GM19452 (cell line): ENCODE data around the gene AQP7.
"Not testable (repeated sequence)": the region's sequence is repeated elsewhere in the genome, so short reads cannot be mapped to it uniquely, and the experiment has no call there.

ENCODE experiments used
- ATAC-seq: cut with Tn5 transposase; IDR thresholded peaks from one replicate; pipeline ENCODE4 v1.9.1; 2021; ENCODE audit not compliant: unreplicated experiment

The AQP7 gene

DNA sequence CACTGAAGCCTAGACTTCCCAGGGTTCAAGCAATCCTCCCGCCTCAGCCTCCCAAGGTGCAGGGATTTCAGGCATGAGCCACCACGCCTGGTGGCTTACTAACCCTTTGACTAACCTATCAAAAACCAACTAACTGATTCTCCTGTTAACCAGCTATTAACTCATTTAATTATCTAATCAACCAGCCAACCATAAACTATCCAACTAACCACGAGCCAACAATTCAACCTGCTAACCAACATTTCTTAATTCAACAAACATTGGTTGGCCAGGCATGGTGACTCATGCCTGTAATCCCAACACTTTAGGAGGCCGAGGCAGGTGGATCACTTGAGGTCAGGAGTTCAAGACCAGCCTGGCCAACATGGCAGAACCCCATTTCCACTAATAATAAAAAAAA lies 3.3 kb downstream of the AQP7 start:
- ATAC-seq = not testable (repeated sequence)

- ATAC-seq = not testable (repeated sequence)
Observed at GRCh38 chr9:33397801-33398200, 4.6 kb downstream of the AQP7 start.

- not testable (repeated sequence) for ATAC-seq
Observed at GRCh38 chr9:33395159-33395879, 7.0 kb downstream of the AQP7 start.

- ATAC-seq = not testable (repeated sequence)
Observed at GRCh38 chr9:33393986-33394385, 8.4 kb downstream of the AQP7 start.

- ATAC-seq = no peak
Observed at GRCh38 chr9:33393581-33393980, 8.8 kb downstream of the AQP7 start.

- not testable (repeated sequence) for ATAC-seq
Observed at GRCh38 chr9:33392591-33393021, 9.8 kb downstream of the AQP7 start.

DNA sequence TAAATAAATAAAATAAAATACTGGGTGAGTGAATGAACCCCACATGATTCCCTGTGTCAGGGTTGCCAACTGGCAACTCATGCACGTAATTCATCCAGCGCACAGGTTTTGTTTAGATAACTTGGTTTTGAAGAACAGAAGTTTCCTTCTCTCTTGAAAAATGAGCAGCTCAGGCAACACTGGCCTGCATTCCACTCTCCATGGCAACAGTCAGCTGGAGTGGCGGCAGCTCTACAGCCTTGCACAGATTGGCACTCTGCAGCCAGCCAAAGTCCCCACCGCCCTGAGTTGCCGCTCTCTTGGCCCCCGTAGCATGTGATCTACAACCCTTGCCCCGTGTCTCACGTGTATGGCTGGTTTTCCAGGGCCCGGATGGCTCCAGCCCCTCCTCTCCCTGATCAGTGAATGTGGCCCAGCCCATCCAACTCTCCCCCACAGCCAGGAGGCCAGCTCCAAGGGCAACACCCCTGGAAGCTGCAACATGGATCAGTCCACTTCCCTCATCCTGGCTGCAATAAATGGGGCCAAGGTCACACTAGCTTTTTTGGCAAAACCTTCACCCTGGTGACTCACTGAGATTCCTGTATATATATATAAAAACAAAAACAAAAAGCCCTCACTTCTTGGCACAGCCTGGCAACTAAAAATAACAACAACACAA lies 11.1 kb downstream of the AQP7 start:
- ATAC-seq = not testable (repeated sequence)

GRCh38 chr9:33388110-33388994 lies 14.0 kb downstream of the AQP7 start:
- no peak for ATAC-seq

- not testable (repeated sequence) for ATAC-seq
Observed at GRCh38 chr9:33386998-33387397, 15.4 kb downstream of the AQP7 start.

- ATAC-seq = not testable (repeated sequence)
Observed at GRCh38 chr9:33386641-33386996, 15.7 kb downstream of the AQP7 start.

GRCh38 chr9:33385979-33386640 lies 16.3 kb downstream of the AQP7 start:
- ATAC-seq = not testable (repeated sequence)

DNA sequence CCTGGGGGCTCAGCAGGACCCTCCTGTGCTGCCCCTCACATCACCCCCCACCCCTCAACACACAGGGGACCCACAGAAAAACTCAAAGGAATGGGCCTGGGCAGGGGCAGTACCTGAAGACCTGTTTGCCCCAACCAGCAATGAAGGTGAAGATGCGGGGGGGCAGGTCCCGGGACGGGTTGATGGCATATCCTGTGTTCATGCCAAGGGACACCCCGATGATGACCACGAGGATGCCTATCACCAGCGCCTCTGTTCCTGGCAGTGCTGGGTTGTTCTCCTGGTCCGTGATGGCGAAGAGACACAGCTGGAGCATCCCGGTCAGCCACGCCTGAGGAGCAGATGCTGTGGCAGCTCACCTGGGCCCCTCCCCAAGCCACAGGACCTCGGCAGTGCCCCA lies 16.8 kb downstream of the AQP7 start:
- not testable (repeated sequence) for ATAC-seq

DNA sequence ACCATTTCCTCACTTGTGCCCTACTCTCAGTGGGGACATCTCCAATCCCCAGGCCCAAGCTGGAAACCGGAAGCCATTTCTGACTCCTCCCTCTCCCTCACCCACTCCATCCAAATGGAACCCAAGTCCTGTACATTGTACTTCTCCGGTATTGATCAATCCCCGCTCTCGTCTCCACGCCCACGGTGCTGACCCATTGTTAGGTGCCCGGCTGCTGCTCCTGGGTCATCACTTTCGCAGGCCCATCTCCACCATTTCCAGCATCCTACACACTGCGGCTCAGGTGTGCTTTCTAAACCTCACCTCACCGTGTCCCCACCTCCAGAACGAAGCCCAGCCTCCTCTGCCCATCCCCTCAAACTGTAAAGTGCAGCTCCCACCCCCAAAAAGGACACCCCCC lies 19.0 kb downstream of the AQP7 start:
- not testable (repeated sequence) for ATAC-seq

GRCh38 chr9:33382397-33382796 lies 20.0 kb downstream of the AQP7 start:
- not testable (repeated sequence) for ATAC-seq

DNA sequence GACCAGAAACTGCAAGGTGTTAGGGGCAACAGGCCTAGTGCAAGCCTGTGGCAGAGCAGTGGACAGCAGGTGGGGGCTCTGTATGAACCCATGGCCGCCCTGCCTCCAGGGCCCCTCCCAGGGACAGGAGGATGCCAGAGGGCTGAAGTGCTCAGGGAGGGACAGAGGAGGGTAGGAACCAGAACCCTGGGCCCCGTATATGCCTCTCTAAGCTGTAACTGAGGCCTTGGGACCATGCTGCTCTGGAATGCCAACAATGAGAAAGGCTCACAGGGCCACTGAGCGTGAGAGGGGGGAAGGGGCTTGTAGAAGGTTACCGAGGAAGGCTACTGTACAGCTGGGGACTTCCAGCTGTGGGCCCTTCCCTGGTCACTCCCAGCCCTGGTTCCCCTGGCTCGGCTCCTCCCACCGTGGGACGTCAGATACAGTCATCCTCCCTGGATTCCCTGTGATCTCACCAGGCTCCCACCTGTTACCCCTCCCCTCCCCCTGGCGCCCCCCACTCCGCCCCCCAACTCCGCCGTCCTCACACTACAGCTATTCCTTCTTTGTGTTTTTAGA lies 21.1 kb downstream of the AQP7 start:
- ATAC-seq = no peak

GRCh38 chr9:33380390-33381094 lies 21.8 kb downstream of the AQP7 start:
- no peak for ATAC-seq

DNA sequence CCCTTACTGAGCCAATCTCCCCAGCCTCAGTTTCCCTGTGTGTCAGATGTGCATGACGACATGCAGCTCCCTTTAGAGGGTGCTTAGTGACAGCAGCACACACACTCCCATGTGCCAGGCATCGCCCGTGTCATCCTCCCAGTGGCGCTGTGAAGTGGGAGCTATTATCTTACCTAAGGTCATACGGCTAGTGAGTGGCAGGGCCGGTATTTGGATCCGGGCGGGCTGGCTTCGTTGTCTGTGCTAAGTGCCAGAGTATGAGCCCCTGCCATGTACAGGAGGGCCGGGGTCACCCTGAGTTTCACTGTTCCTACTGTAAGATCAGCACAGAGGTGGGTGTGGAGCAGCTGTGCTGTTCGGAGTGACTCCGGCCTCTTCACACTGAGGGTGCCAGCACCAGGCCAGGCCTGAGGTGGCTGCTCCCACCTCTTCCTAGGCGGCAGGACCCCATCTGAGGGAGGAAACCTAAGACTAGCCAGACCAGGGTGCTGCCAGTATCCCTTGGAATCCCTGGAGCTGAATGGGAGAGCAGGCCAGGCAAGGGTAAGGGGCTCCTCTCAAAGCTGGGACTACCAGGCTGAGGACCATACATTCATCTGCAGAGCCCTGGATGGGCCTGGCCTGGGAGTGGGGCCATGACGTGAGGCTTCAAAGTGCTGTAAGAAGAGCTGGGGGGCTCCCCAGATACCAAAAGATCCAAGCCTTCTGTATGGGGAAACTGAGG lies 22.5 kb downstream of the AQP7 start:
- ATAC-seq = no peak

- no peak for ATAC-seq
Observed at GRCh38 chr9:33378121-33378795, 24.1 kb downstream of the AQP7 start.
